Right lobe of liver (tissue), 6 donors: ENCODE measurements around the gene MDFIC2. TPM values are rescaled to one million over a fixed set of nuclear protein-coding genes. Genes with fewer than 3 reads are reported as not detected.
A peak's percentile ranks its signal among the peaks of the same experiment; 100 is the strongest.

ENCODE experiments used
- ATAC-seq, 4 donors: fragments of 200-7000 bp; cut with Tn5 transposase; one replicate each; pipeline ENCODE4 v1.9.1; 2020; ENCODE audit warnings: mild to moderate bottlenecking in 4 of 4, moderate library complexity in 4 of 4
- DNase-seq, 3 donors: peaks; one replicate each; pipeline ENCODE4 v3.0.0-alpha.2; 2020
- H3K27ac ChIP-seq, 3 donors: fragments of 200-600 bp; one replicate each; pipeline ENCODE4 v1.8.0; 2022
- H3K27me3 ChIP-seq, 2 donors: fragments of 200-600 bp; one replicate each; pipeline ENCODE4 v1.8.0; 2022
- H3K36me3 ChIP-seq, 4 donors: fragments of 200-600 bp; sonication (generic) in 1 of 4; one replicate each; pipeline versions ENCODE4 v1.5.1 to v1.8.0; 2017 to 2022; ENCODE audit warnings: control low read depth in 1 of 4
- H3K4me1 ChIP-seq, 4 donors: fragments of 200-600 bp; sonication (generic) in 1 of 4; one replicate each; pipeline versions ENCODE4 v1.5.1 to v1.8.0; 2017 to 2022; ENCODE audit warnings: control low read depth in 1 of 4
- H3K4me3 ChIP-seq, 3 donors: fragments of 200-600 bp; one replicate each; pipeline ENCODE4 v1.8.0; 2022
- H3K9me3 ChIP-seq, 4 donors: fragments of 200-600 bp; sonication (generic) in 1 of 4; one replicate each; pipeline versions ENCODE4 v1.5.1 to v1.8.0; 2017 to 2022; ENCODE audit warnings: control low read depth in 1 of 4
- CTCF ChIP-seq, 4 donors: fragments of 200-600 bp in 3 of 4; fragments of 450-650 bp in 1 of 4; IDR thresholded peaks; one replicate each; pipeline versions ENCODE4 v1.5.1 to v1.8.0; 2016 to 2022; ENCODE audit warnings: antibody characterized with exemption in 4 of 4, mild to moderate bottlenecking in 2 of 4
- POLR2A ChIP-seq: fragments of 450-650 bp; IDR thresholded peaks from one replicate; pipeline ENCODE4 v1.6.1; 2017; ENCODE audit warnings: antibody characterized with exemption, mild to moderate bottlenecking
- whole genome bisulfite sequencing: methylation state at CpG from one replicate; pipeline ENCODE4 v1.1.6; 2018; ENCODE audit warnings: low coverage, low lambda C conversion rate; ENCODE audit not compliant: insufficient coverage; ENCODE audit errors: missing lambda C conversion rate; 5-methylcytosine and 5-hydroxymethylcytosine counted together
- intact Hi-C, 2 donors: fragments of 100-400 bp; cut with DNase I; formaldehyde crosslinking; loops; one replicate each; pipeline versions ENCODE4 v1.11.2 to v1.14.1; 2022
- long read RNA-seq: library from polyadenylated mRNA; unstranded; transcript quantifications from one replicate; pipeline ENCODE4 v2.0.0, GENCODE V29; 2019
- total RNA-seq, 6 experiments: library from RNA; depleted of rRNA in 2 of 6; stranded (reverse); fragments of >200 nt in 2 of 6; fragmentation: NEBNext Ultra II Directional in 3 of 6; extraction: Animal tissue kit (Norgen Biotek cat#: 25700) in 3 of 6; gene quantifications; one replicate each; pipeline versions ENCODE4 v1.1.0 to v1.2.4, GENCODE V29; 2016 to 2023
- donor health status: DM: no; HTN: yes; CAD: no.
- donor health status: DM: no; HTN: no; CAD: no.
- donor health status: DM: no; HTN: no; CAD: no.
- donor health status: DM: no; HTN: yes; CAD: no.
- donor health status: DM: no; HTN: yes; CAD: no.

The MDFIC2 gene
- total RNA-seq, result not detected
- long read RNA-seq, result 0 reads

- no peaks in the 10 kb centered on the region for H3K4me1 ChIP-seq
- WGBS, result 84% methylated on average over 3 of the region's 7 CpGs
Measured at GRCh38 chr3:70312336-70312735, at the start of gene MDFIC2. Gene MDFIC2 (minus strand): TSS chr3:70312638. CDS start chr3:70311973, 665 bp downstream.

GRCh38 chr3:70360979-70361760, 48.7 kb upstream of the MDFIC2 start:
- no peak overlapping the region for H3K4me3 ChIP-seq
- intact Hi-C loops, result no loop called here
- H3K9me3 ChIP-seq, result no peaks in the 10 kb centered on the region
- no peaks in the 10 kb centered on the region for H3K4me1 ChIP-seq
- no peaks in the 10 kb centered on the region for H3K36me3 ChIP-seq
- no peak overlapping the region for H3K27ac ChIP-seq
- no peak for ATAC-seq
- TF ChIP-seq POLR2A (no peak), CTCF (IDR thresholded peaks at IDR 0.05) (no peak)
- no peaks in the 10 kb centered on the region for H3K27me3 ChIP-seq
- 34% methylated on average over 6 of the region's 9 CpGs for WGBS
- no peak for DNase-seq

More at GRCh38 chr3:70312336-70312735, at the start of gene MDFIC2:
- DNase-seq, result no peak
- H3K9me3 ChIP-seq, result no peaks in the 10 kb centered on the region
- no peaks in the 10 kb centered on the region for H3K27me3 ChIP-seq
- ATAC-seq, result no peak
- H3K4me3 ChIP-seq, result no peak within 1 kb of the TSS
- no peaks in the 10 kb centered on the region for H3K36me3 ChIP-seq
- TF ChIP-seq POLR2A (no peak), CTCF (IDR thresholded peaks at IDR 0.05) (no peak)
- H3K27ac ChIP-seq, result no peak within 1 kb of the TSS
- intact Hi-C loops, result no loop called here

- H3K27me3 ChIP-seq, result no peaks in the 10 kb centered on the region
- no peak overlapping the region for H3K4me3 ChIP-seq
- DNase-seq, result no peak
- no peak for ATAC-seq
- no peaks in the 10 kb centered on the region for H3K9me3 ChIP-seq
- intact Hi-C loops, result loop anchor here in 1 of 2 donors (10.0 kb wide), 1 partner anchor 235 kb away; no protein-coding TSS in a partner anchor
- TF ChIP-seq CTCF (IDR thresholded peaks at IDR 0.05), result no peak
- no peak for TF ChIP-seq POLR2A
- no peaks in the 10 kb centered on the region for H3K36me3 ChIP-seq
- WGBS, result 74% methylated on average over 5 of the region's 5 CpGs
- H3K4me1 ChIP-seq, result no peaks in the 10 kb centered on the region
- H3K27ac ChIP-seq, result no peak overlapping the region
Measured at GRCh38 chr3:70359711-70360110, 47.3 kb upstream of the MDFIC2 start.

GRCh38 chr3:70358978-70359580, 46.6 kb upstream of the MDFIC2 start:
- intact Hi-C loops, result loop anchor here in 1 of 2 donors (10.0 kb wide), 1 partner anchor 234 kb away; no protein-coding TSS in a partner anchor
- no peaks in the 10 kb centered on the region for H3K4me1 ChIP-seq
- no peak overlapping the region for H3K4me3 ChIP-seq
- no peaks in the 10 kb centered on the region for H3K27me3 ChIP-seq
- DNase-seq, result no peak
- H3K36me3 ChIP-seq, result no peaks in the 10 kb centered on the region
- H3K27ac ChIP-seq, result no peak overlapping the region
- no peaks in the 10 kb centered on the region for H3K9me3 ChIP-seq
- WGBS, result 32% methylated on average over 3 of the region's 3 CpGs
- ATAC-seq, result peak; percentile 46 to 62 (median 60)
- TF ChIP-seq POLR2A (no peak), CTCF (IDR thresholded peaks at IDR 0.05) (peak; percentile 62 to 78 (median 67))
